Measurements from ENCODE around the gene ULBP3. TPM values are rescaled to one million over a fixed set of nuclear protein-coding genes. Genes with fewer than 3 reads are reported as not detected.

Gene ULBP3
- total and polyA plus RNA-seq, 2 donors (not counting 1 experiment from before 2014, with no cell fraction given) = 10.2 to 18.8 TPM

DNA sequence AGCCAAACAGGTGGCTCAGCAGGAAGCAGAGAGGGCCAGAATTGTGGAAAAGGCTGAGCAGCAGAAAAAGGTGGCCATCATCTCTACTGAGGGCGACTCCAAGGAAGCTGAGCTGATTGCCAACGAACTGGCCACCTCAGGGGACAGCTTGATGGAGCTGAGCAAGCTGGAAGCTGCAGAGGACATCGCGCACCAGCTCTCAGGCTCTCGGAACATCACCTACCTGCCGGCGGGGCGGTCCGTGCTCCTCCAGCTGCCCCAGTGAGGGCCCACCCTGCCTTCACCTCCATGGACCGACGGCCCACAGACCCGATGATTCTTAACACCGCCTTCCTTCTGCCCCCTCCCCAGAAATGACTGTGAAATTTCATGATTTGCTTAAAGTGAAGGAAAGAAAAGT lies 25.8 kb downstream of the ULBP3 start:
- Histone ChIP-seq H3K4me2 (ENCODE audit: extremely low read depth, insufficient read depth, low read length) (no peak overlapping the region), H3K27ac (ENCODE audit: insufficient read depth, low read length) (no peak overlapping the region), H3K9ac (ENCODE audit: insufficient read depth, low read length) (no peak overlapping the region), H3K9me3 (ENCODE audit: control insufficient read depth, insufficient read depth, low read depth, low read length) (no peaks in the 10 kb centered on the region), H3K36me3 (ENCODE audit: control insufficient read depth, insufficient read depth, low read length) (no peaks in the 10 kb centered on the region), H3K27me3 (ENCODE audit: control insufficient read depth, insufficient read depth, low read length) (peaks cover 19% of the 10 kb centered on the region), H3K79me2 (ENCODE audit: control insufficient read depth, insufficient read depth, low read length) (no peaks in the 10 kb centered on the region), H3K4me3 (replicated peaks in 1 of 4; ENCODE audit: control extremely low read depth in 1 of 4, insufficient read depth in 1 of 4, low read depth in 3 of 4, low read length in 4 of 4) (no peak overlapping the region), H2AFZ (ENCODE audit: low read length) (no peak overlapping the region), H3K4me1 (ENCODE audit: control insufficient read depth, extremely low read depth, insufficient read depth, low read length) (no peaks in the 10 kb centered on the region), H4K20me1 (ENCODE audit: control insufficient read depth, extremely low read depth, insufficient read depth, low read length) (no peaks in the 10 kb centered on the region)
- no peak for DNase-seq (ENCODE audit: low read depth in 2 of 2)
- TF ChIP-seq EZH2 (IDR thresholded peaks at IDR 0.05; ENCODE audit: low read length, missing control alignments) = no peak
- TF ChIP-seq, protein P1, sequence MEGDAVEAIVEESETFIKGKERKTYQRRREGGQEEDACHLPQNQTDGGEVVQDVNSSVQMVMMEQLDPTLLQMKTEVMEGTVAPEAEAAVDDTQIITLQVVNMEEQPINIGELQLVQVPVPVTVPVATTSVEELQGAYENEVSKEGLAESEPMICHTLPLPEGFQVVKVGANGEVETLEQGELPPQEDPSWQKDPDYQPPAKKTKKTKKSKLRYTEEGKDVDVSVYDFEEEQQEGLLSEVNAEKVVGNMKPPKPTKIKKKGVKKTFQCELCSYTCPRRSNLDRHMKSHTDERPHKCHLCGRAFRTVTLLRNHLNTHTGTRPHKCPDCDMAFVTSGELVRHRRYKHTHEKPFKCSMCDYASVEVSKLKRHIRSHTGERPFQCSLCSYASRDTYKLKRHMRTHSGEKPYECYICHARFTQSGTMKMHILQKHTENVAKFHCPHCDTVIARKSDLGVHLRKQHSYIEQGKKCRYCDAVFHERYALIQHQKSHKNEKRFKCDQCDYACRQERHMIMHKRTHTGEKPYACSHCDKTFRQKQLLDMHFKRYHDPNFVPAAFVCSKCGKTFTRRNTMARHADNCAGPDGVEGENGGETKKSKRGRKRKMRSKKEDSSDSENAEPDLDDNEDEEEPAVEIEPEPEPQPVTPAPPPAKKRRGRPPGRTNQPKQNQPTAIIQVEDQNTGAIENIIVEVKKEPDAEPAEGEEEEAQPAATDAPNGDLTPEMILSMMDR (conservative IDR thresholded peaks at IDR 0.05 in 1 of 2, IDR thresholded peaks at IDR 0.05 in 1 of 2; ENCODE audit: low read depth in 1 of 2, low read length in 2 of 2) = no peak

DNA sequence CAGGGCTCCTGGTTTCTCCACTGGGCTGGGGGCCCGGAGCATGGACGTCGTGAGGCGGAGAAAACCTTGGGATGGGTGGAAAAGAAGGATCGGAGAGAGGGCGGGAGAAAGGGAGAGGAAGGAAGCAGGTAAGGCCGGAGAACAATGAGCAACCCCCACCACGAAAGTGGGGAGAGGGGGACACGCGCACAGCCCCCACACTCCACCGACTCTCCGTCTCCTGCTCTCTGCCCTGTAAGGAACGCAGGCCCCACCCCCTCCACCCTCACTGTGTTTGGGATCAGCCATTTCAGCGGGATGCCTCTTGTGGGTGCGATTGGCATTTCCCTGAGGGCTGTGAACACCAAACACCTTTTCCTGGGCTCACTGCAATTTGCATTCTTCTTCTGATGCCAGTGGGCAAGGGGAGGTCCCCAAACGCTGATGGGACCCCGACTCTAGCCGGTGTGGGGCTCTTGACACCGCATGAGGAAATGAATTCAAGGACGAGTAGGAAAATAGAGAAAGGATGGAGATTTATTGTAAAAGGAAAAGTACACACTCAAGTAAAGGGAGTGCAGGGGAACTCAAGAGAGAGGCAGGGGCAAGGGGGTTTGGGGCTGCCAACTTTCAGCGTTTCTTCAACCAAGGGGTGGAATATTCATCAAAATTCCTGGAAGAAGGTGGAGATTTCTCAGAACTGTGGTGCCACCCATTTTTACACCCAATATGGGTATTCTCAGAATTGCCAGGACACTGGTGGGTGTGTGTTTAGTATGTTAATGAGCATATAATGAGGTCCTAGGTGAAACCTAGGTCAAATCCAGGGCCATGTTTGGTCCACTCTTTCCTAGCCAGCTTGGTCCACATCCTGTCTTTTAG lies 30.5 kb downstream of the ULBP3 start:
- no peak overlapping the region for H3K4me3 ChIP-seq (replicated peaks in 1 of 4; ENCODE audit: control extremely low read depth in 1 of 4, insufficient read depth in 1 of 4, low read depth in 3 of 4, low read length in 4 of 4)
- no peaks in the 10 kb centered on the region for H3K9me3 ChIP-seq (ENCODE audit: control insufficient read depth, insufficient read depth, low read depth, low read length)
- H4K20me1 ChIP-seq (ENCODE audit: control insufficient read depth, extremely low read depth, insufficient read depth, low read length) = no peaks in the 10 kb centered on the region
- TF ChIP-seq EZH2 (IDR thresholded peaks at IDR 0.05; ENCODE audit: low read length, missing control alignments) = peak; percentile 85
- TF ChIP-seq, protein P1 (conservative IDR thresholded peaks at IDR 0.05 in 1 of 2, IDR thresholded peaks at IDR 0.05 in 1 of 2; ENCODE audit: low read depth in 1 of 2, low read length in 2 of 2) = no peak
- H3K4me2 ChIP-seq (ENCODE audit: extremely low read depth, insufficient read depth, low read length) = no peak overlapping the region
- no peak overlapping the region for H3K27ac ChIP-seq (ENCODE audit: insufficient read depth, low read length)
- no peak overlapping the region for H3K9ac ChIP-seq (ENCODE audit: insufficient read depth, low read length)
- no peaks in the 10 kb centered on the region for H3K36me3 ChIP-seq (ENCODE audit: control insufficient read depth, insufficient read depth, low read length)
- no peak for DNase-seq (ENCODE audit: low read depth in 2 of 2)
- H2AFZ ChIP-seq (ENCODE audit: low read length) = no peak overlapping the region
- no peaks in the 10 kb centered on the region for H3K4me1 ChIP-seq (ENCODE audit: control insufficient read depth, extremely low read depth, insufficient read depth, low read length)
- H3K79me2 ChIP-seq (ENCODE audit: control insufficient read depth, insufficient read depth, low read length) = no peaks in the 10 kb centered on the region
- H3K27me3 ChIP-seq (ENCODE audit: control insufficient read depth, insufficient read depth, low read length) = peaks cover 41% of the 10 kb centered on the region

DNA sequence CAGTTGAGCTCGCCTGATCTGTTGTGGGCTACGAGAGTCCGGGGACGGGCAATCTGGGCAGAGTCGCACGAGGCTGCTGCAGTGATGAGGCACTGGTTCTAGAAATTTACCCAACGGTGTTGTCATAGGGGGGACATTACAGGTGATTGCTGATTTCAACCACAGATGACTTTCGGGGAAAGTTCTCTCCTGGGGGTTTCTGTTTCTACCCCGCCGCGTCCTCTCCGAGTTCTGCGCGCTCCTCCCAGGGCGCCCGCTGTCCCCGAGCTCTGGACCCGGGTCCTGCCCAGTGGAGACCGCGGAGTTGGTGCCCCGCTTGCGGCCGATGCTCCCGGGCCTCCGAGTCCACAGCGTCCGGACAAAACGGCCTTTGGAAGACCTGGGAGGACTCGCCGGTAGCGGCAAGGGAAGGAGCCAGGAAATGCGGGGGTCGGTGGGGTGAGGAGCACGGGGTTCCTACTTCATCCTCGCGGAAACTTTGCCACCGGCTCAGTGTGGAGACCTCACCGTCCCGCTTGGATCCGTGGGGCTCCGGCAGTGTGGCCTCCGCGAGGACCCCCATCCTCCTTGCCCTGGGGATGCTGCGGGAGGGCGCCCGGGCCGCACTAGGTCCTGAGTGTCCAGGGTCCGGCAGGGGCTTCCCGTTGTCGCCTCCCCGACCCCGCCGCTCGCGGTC lies 31.3 kb downstream of the ULBP3 start:
- Histone ChIP-seq H3K4me2 (ENCODE audit: extremely low read depth, insufficient read depth, low read length) (peak overlapping the region; percentile 44), H2AFZ (ENCODE audit: low read length) (no peak overlapping the region), H4K20me1 (ENCODE audit: control insufficient read depth, extremely low read depth, insufficient read depth, low read length) (no peaks in the 10 kb centered on the region), H3K36me3 (ENCODE audit: control insufficient read depth, insufficient read depth, low read length) (no peaks in the 10 kb centered on the region), H3K79me2 (ENCODE audit: control insufficient read depth, insufficient read depth, low read length) (no peaks in the 10 kb centered on the region), H3K27ac (ENCODE audit: insufficient read depth, low read length) (no peak overlapping the region), H3K27me3 (ENCODE audit: control insufficient read depth, insufficient read depth, low read length) (peaks cover 45% of the 10 kb centered on the region), H3K4me3 (replicated peaks in 1 of 4; ENCODE audit: control extremely low read depth in 1 of 4, insufficient read depth in 1 of 4, low read depth in 3 of 4, low read length in 4 of 4) (no peak overlapping the region), H3K9ac (ENCODE audit: insufficient read depth, low read length) (no peak overlapping the region), H3K9me3 (ENCODE audit: control insufficient read depth, insufficient read depth, low read depth, low read length) (no peaks in the 10 kb centered on the region), H3K4me1 (ENCODE audit: control insufficient read depth, extremely low read depth, insufficient read depth, low read length) (no peaks in the 10 kb centered on the region)
- peak; percentile 74 for TF ChIP-seq EZH2 (IDR thresholded peaks at IDR 0.05; ENCODE audit: low read length, missing control alignments)
- TF ChIP-seq, protein P1 (conservative IDR thresholded peaks at IDR 0.05 in 1 of 2, IDR thresholded peaks at IDR 0.05 in 1 of 2; ENCODE audit: low read depth in 1 of 2, low read length in 2 of 2) = no peak
- DNase-seq (ENCODE audit: low read depth in 2 of 2) = no peak
